ENCODE results near the gene CASP8. TPM values are rescaled to one million over a fixed set of nuclear protein-coding genes. Genes with fewer than 3 reads are reported as not detected.
A peak's percentile ranks its signal among the peaks of the same experiment; 100 is the strongest.

Gene CASP8
- 100 to 1,000 TPM; 116 to 306 (median 255) TPM for total RNA-seq
- 235 TPM for total RNA-seq (2013)
- total RNA-seq, result 53.6 to 340 (median 226) reads per million in 29 experiments

GRCh38 chr2:201260302-201260800 is at the start of gene CASP8:
TSS of gene CASP8 (plus strand) at chr2:201260536. CDS start at chr2:201266487, 5,951 bp downstream.
- H3K4me1 Mint-ChIP-seq, result peaks cover 73 to 88% (median 76%) of the 10 kb centered on the region in 3 donors
- H3K27me3 ChIP-seq (replicated peaks in 1 of 2; ENCODE audit: control insufficient read depth in 2 of 2, extremely low read depth in 1 of 2, insufficient read depth in 2 of 2, low read length in 1 of 2), result no peaks in the 10 kb centered on the region
- peak within 1 kb of the TSS; percentile 99 for H3K27ac ChIP-seq (ENCODE audit: low read length)
- DNase-seq (peak; percentile 41 to 86 (median 63)), ATAC-seq (replicated peaks in 1 of 4) (peak; percentile 15 to 45 (median 36))
- ChIA-PET POLR2A (interaction anchor here (0.5 to 5.1 kb wide), 7 partner anchors 13 to 520 kb away, joined by 3 to 32 read pairs (median 5); partner anchors contain the start of gene ALS2 (in 1 of the 2)), CTCF (interaction anchor here (0.6 to 7.2 kb wide), 12 partner anchors 9 to 191 kb away, joined by 3 to 89 read pairs (median 5); no protein-coding TSS in a partner anchor)
- H3K36me3 ChIP-seq (ENCODE audit: control insufficient read depth in 2 of 2, extremely low read depth in 1 of 2, insufficient read depth in 1 of 2, low read length in 1 of 2), result no peaks in the 10 kb centered on the region
- no peaks in the 10 kb centered on the region for H3K9me3 ChIP-seq
- WGBS (ENCODE audit: insufficient coverage), result 0% methylated on average over 9 of the region's 10 CpGs
- peak within 1 kb of the TSS; percentile 66 to 72 for H3K4me3 ChIP-seq (ENCODE audit: control insufficient read depth in 1 of 2, extremely low read depth in 1 of 2, low read length in 1 of 2)
- no peaks in the 10 kb centered on the region for H3K9me3 Mint-ChIP-seq
- peaks cover 49 to 65% of the 10 kb centered on the region in 2 experiments for H3K4me1 ChIP-seq (ENCODE audit: control insufficient read depth in 1 of 2, extremely low read depth in 1 of 2, insufficient read depth in 2 of 2, low read length in 2 of 2)
- no peaks in the 10 kb centered on the region for H3K27me3 Mint-ChIP-seq
- H3K36me3 Mint-ChIP-seq, result peaks cover 24% of the 10 kb centered on the region
- H3K4me3 Mint-ChIP-seq, result peak within 1 kb of the TSS; percentile 92 to 100 (median 97)
- peak within 1 kb of the TSS; percentile 99 for H3K27ac Mint-ChIP-seq

GRCh38 chr2:201215963-201216362 is 44.4 kb upstream of the CASP8 start:
- H3K36me3 Mint-ChIP-seq, result peaks cover 38% of the 10 kb centered on the region

GRCh38 chr2:201216918-201217317 is 43.4 kb upstream of the CASP8 start:
- Mint-ChIP-seq H3K4me1 (peaks cover 30 to 40% (median 38%) of the 10 kb centered on the region in 3 donors), H3K27ac (peak overlapping the region; percentile 1 to 3), H3K27me3 (no peaks in the 10 kb centered on the region), H3K9me3 (no peaks in the 10 kb centered on the region), H3K36me3 (peaks cover 37% of the 10 kb centered on the region), H3K4me3 (no peak overlapping the region)
- Histone ChIP-seq H3K9me3 (no peaks in the 10 kb centered on the region), H3K27me3 (replicated peaks in 1 of 2; ENCODE audit: control insufficient read depth in 2 of 2, extremely low read depth in 1 of 2, insufficient read depth in 2 of 2, low read length in 1 of 2) (no peaks in the 10 kb centered on the region), H3K27ac (ENCODE audit: low read length) (no peak overlapping the region), H3K4me1 (ENCODE audit: control insufficient read depth in 1 of 2, extremely low read depth in 1 of 2, insufficient read depth in 2 of 2, low read length in 2 of 2) (peaks cover 7 to 16% of the 10 kb centered on the region in 2 experiments), H3K4me3 (ENCODE audit: control insufficient read depth in 1 of 2, extremely low read depth in 1 of 2, low read length in 1 of 2) (no peak overlapping the region), H3K36me3 (ENCODE audit: control insufficient read depth in 2 of 2, extremely low read depth in 1 of 2, insufficient read depth in 1 of 2, low read length in 1 of 2) (peaks cover 0 to 41% of the 10 kb centered on the region in 2 donors)
- DNase-seq, result no peak
- WGBS (ENCODE audit: insufficient coverage), result no CpG with 5 or more reads among the region's 1 CpG
- CTCF ChIA-PET, result interaction anchor here in 1 of 2 donors (0.5 kb wide), 1 partner anchor 100 kb away, joined by 3 read pairs; no protein-coding TSS in a partner anchor
- POLR2A ChIA-PET, result no interaction called here
- ATAC-seq (replicated peaks in 1 of 4), result no peak

More at GRCh38 chr2:201215963-201216362, 44.4 kb upstream of the CASP8 start:
- POLR2A ChIA-PET, result no interaction called here
- no peak overlapping the region for H3K4me3 Mint-ChIP-seq
- H3K27ac ChIP-seq (ENCODE audit: low read length), result no peak overlapping the region
- CTCF ChIA-PET, result no interaction called here
- no peaks in the 10 kb centered on the region for H3K27me3 Mint-ChIP-seq
- DNase-seq (no peak), ATAC-seq (replicated peaks in 1 of 4) (no peak)
- peaks cover 0 to 41% of the 10 kb centered on the region in 2 donors for H3K36me3 ChIP-seq (ENCODE audit: control insufficient read depth in 2 of 2, extremely low read depth in 1 of 2, insufficient read depth in 1 of 2, low read length in 1 of 2)
- no CpG with 5 or more reads among the region's 4 CpGs for WGBS (ENCODE audit: insufficient coverage)
- peaks cover 28 to 40% (median 30%) of the 10 kb centered on the region in 3 donors for H3K4me1 Mint-ChIP-seq
- H3K4me1 ChIP-seq (ENCODE audit: control insufficient read depth in 1 of 2, extremely low read depth in 1 of 2, insufficient read depth in 2 of 2, low read length in 2 of 2), result peaks cover 9 to 25% of the 10 kb centered on the region in 2 experiments
- H3K9me3 ChIP-seq, result no peaks in the 10 kb centered on the region
- H3K27me3 ChIP-seq (replicated peaks in 1 of 2; ENCODE audit: control insufficient read depth in 2 of 2, extremely low read depth in 1 of 2, insufficient read depth in 2 of 2, low read length in 1 of 2), result no peaks in the 10 kb centered on the region
- H3K9me3 Mint-ChIP-seq, result no peaks in the 10 kb centered on the region
- no peak overlapping the region for H3K4me3 ChIP-seq (ENCODE audit: control insufficient read depth in 1 of 2, extremely low read depth in 1 of 2, low read length in 1 of 2)
- H3K27ac Mint-ChIP-seq, result peak overlapping the region in 1 of 2 donors; percentile 79

- H3K36me3 Mint-ChIP-seq, result peaks cover 37% of the 10 kb centered on the region
- peak overlapping the region; percentile 71 to 80 for H3K27ac Mint-ChIP-seq
- CTCF ChIA-PET, result interaction anchor here (0.6 to 1.3 kb wide), 2 partner anchors 13 to 727 kb away, joined by 3 read pairs; no protein-coding TSS in a partner anchor
- no peak overlapping the region for H3K27ac ChIP-seq (ENCODE audit: low read length)
- H3K9me3 ChIP-seq, result no peaks in the 10 kb centered on the region
- H3K4me3 Mint-ChIP-seq, result no peak overlapping the region
- POLR2A ChIA-PET, result no interaction called here
- H3K9me3 Mint-ChIP-seq, result no peaks in the 10 kb centered on the region
- WGBS (ENCODE audit: insufficient coverage), result no CpG with 5 or more reads among the region's 6 CpGs
- no peak overlapping the region for H3K4me3 ChIP-seq (ENCODE audit: control insufficient read depth in 1 of 2, extremely low read depth in 1 of 2, low read length in 1 of 2)
- H3K36me3 ChIP-seq (ENCODE audit: control insufficient read depth in 2 of 2, extremely low read depth in 1 of 2, insufficient read depth in 1 of 2, low read length in 1 of 2), result peaks cover 0 to 41% of the 10 kb centered on the region in 2 donors
- peaks cover 12 to 21% of the 10 kb centered on the region in 2 experiments for H3K4me1 ChIP-seq (ENCODE audit: control insufficient read depth in 1 of 2, extremely low read depth in 1 of 2, insufficient read depth in 2 of 2, low read length in 2 of 2)
- no peak for DNase-seq
- no peaks in the 10 kb centered on the region for H3K27me3 Mint-ChIP-seq
- ATAC-seq (replicated peaks in 1 of 4), result no peak
- H3K27me3 ChIP-seq (replicated peaks in 1 of 2; ENCODE audit: control insufficient read depth in 2 of 2, extremely low read depth in 1 of 2, insufficient read depth in 2 of 2, low read length in 1 of 2), result no peaks in the 10 kb centered on the region
- H3K4me1 Mint-ChIP-seq, result peaks cover 43 to 57% (median 51%) of the 10 kb centered on the region in 3 donors
These were observed 41.6 kb upstream of the CASP8 start for GRCh38 chr2:201218780-201219179.

- H3K4me3 ChIP-seq (ENCODE audit: control insufficient read depth in 1 of 2, extremely low read depth in 1 of 2, low read length in 1 of 2), result no peak overlapping the region
- Mint-ChIP-seq H3K4me3 (peak overlapping the region in 1 of 3 donors; percentile 36), H3K36me3 (peaks cover 37% of the 10 kb centered on the region), H3K4me1 (peaks cover 43 to 57% (median 52%) of the 10 kb centered on the region in 3 donors), H3K27me3 (no peaks in the 10 kb centered on the region), H3K27ac (peak overlapping the region; percentile 80 to 83), H3K9me3 (no peaks in the 10 kb centered on the region)
- peaks cover 12 to 19% of the 10 kb centered on the region in 2 experiments for H3K4me1 ChIP-seq (ENCODE audit: control insufficient read depth in 1 of 2, extremely low read depth in 1 of 2, insufficient read depth in 2 of 2, low read length in 2 of 2)
- H3K27me3 ChIP-seq (replicated peaks in 1 of 2; ENCODE audit: control insufficient read depth in 2 of 2, extremely low read depth in 1 of 2, insufficient read depth in 2 of 2, low read length in 1 of 2), result no peaks in the 10 kb centered on the region
- no peaks in the 10 kb centered on the region for H3K9me3 ChIP-seq
- H3K36me3 ChIP-seq (ENCODE audit: control insufficient read depth in 2 of 2, extremely low read depth in 1 of 2, insufficient read depth in 1 of 2, low read length in 1 of 2), result peaks cover 0 to 41% of the 10 kb centered on the region in 2 donors
- ChIA-PET POLR2A (interaction anchor here in 1 of 2 donors (0.5 to 0.6 kb wide), 3 partner anchors 19 to 1642 kb away, joined by 3 to 6 read pairs (median 4); no protein-coding TSS in a partner anchor), CTCF (interaction anchor here (0.5 to 1.3 kb wide), 11 partner anchors 13 to 317 kb away, joined by 3 to 10 read pairs (median 4); no protein-coding TSS in a partner anchor)
- no peak for DNase-seq
- no peak overlapping the region for H3K27ac ChIP-seq (ENCODE audit: low read length)
- ATAC-seq (replicated peaks in 1 of 4), result no peak
- 100% methylated on average over 1 of the region's 5 CpGs for WGBS (ENCODE audit: insufficient coverage)
These were observed 40.8 kb upstream of the CASP8 start for GRCh38 chr2:201219328-201220096.

- Mint-ChIP-seq H3K27me3 (no peaks in the 10 kb centered on the region), H3K4me3 (peak overlapping the region in 1 of 3 donors; percentile 36), H3K36me3 (peaks cover 36% of the 10 kb centered on the region), H3K9me3 (no peaks in the 10 kb centered on the region), H3K4me1 (peaks cover 43 to 57% (median 53%) of the 10 kb centered on the region in 3 donors), H3K27ac (peak overlapping the region; percentile 80 to 83)
- Histone ChIP-seq H3K4me1 (ENCODE audit: control insufficient read depth in 1 of 2, extremely low read depth in 1 of 2, insufficient read depth in 2 of 2, low read length in 2 of 2) (peaks cover 12 to 19% of the 10 kb centered on the region in 2 experiments), H3K27ac (ENCODE audit: low read length) (no peak overlapping the region), H3K27me3 (replicated peaks in 1 of 2; ENCODE audit: control insufficient read depth in 2 of 2, extremely low read depth in 1 of 2, insufficient read depth in 2 of 2, low read length in 1 of 2) (no peaks in the 10 kb centered on the region), H3K9me3 (no peaks in the 10 kb centered on the region), H3K36me3 (ENCODE audit: control insufficient read depth in 2 of 2, extremely low read depth in 1 of 2, insufficient read depth in 1 of 2, low read length in 1 of 2) (peaks cover 0 to 41% of the 10 kb centered on the region in 2 donors), H3K4me3 (ENCODE audit: control insufficient read depth in 1 of 2, extremely low read depth in 1 of 2, low read length in 1 of 2) (no peak overlapping the region)
- ATAC-seq (replicated peaks in 1 of 4) (peak in 3 of 4 experiments; percentile 23 to 45 (median 29)), DNase-seq (peak in 6 of 35 experiments; percentile 11 to 27 (median 18))
- no CpG with 5 or more reads among the region's 4 CpGs for WGBS (ENCODE audit: insufficient coverage)
- POLR2A ChIA-PET, result interaction anchor here in 1 of 2 donors (0.6 kb wide), 1 partner anchor 610 kb away, joined by 4 read pairs; no protein-coding TSS in a partner anchor
- CTCF ChIA-PET, result interaction anchor here (0.5 to 1.3 kb wide), 6 partner anchors 12 to 370 kb away, joined by 3 to 10 read pairs (median 4); no protein-coding TSS in a partner anchor
These were observed 40.2 kb upstream of the CASP8 start for GRCh38 chr2:201220102-201220570.

Data from T-cell (primary cell).